K562 (cell line): ENCODE measurements around the gene CHD1L. TPM values are rescaled to one million over a fixed set of nuclear protein-coding genes. Genes with fewer than 3 reads are reported as not detected.
A peak's percentile ranks its signal among the peaks of the same experiment; 100 is the strongest.

Experiments used
- ASH1L ChIP-seq: fragments of 450-650 bp; IDR thresholded peaks from 2 replicates; pipeline ENCODE4 v1.6.1; 2018; ENCODE audit warnings: borderline replicate concordance, mild to moderate bottlenecking, low read depth; ENCODE audit not compliant: partially characterized antibody
- BHLHE40 ChIP-seq: IDR thresholded peaks from 2 replicates; pipeline ENCODE4 v1.6.1; 2011; ENCODE audit warnings: low read length, improper control_type of control experiment
- CXXC5 ChIP-seq: fragments of 250-450 bp; sonication (Bioruptor Pico); IDR thresholded peaks from 2 replicates; pipeline ENCODE4 v1.8.0; 2022; ENCODE audit warnings: inconsistent platforms, mild to moderate bottlenecking, moderate library complexity
- ELF1 ChIP-seq: fragments of 200-800 bp; sonication (Bioruptor generic); IDR thresholded peaks from 2 replicates; pipeline ENCODE4 v1.6.1; 2016; ENCODE audit warnings: missing genetic modification characterization, missing compliant biosample characterization
- ESRRA ChIP-seq: fragments of 450-650 bp; IDR thresholded peaks from 2 replicates; pipeline ENCODE4 v1.6.1; 2014; ENCODE audit warnings: low read depth, mild to moderate bottlenecking, moderate library complexity, borderline replicate concordance
- FOXP1 ChIP-seq: sonication (generic); formaldehyde crosslinking; IDR thresholded peaks from 2 replicates; pipeline ENCODE4 v1.8.0; 2022; ENCODE audit warnings: mild to moderate bottlenecking, missing genetic modification reagents
- HDAC2 ChIP-seq: fragments of 450-650 bp; IDR thresholded peaks from 2 replicates; pipeline ENCODE4 v1.6.1; 2016; ENCODE audit warnings: mild to moderate bottlenecking
- ILF3 ChIP-seq: fragments of 450-650 bp; IDR thresholded peaks from 2 replicates; pipeline ENCODE4 v1.6.1; 2018; ENCODE audit warnings: antibody characterized with exemption, mild to moderate bottlenecking, moderate library complexity, borderline replicate concordance
- ILK ChIP-seq: fragments of 450-650 bp; IDR thresholded peaks from 2 replicates; pipeline ENCODE4 v1.6.1; 2016; ENCODE audit warnings: missing genetic modification characterization, low read depth, mild to moderate bottlenecking, missing compliant biosample characterization, moderate library complexity, borderline replicate concordance
- KDM4B ChIP-seq, 2 experiments: fragments of 450-650 bp in 1 of 2; sonication (generic) in 1 of 2; IDR thresholded peaks; 2 replicates each; pipeline ENCODE4 v1.6.1; 2016 to 2017; ENCODE audit warnings: borderline replicate concordance in 2 of 2, antibody characterized with exemption in 1 of 2, low read depth in 1 of 2, mild to moderate bottlenecking in 1 of 2
- KLF16 ChIP-seq: IDR thresholded peaks from 2 replicates; pipeline ENCODE4 v1.6.1; 2016; ENCODE audit warnings: antibody characterized with exemption
- RBBP5 ChIP-seq: fragments of 200-600 bp; sonication (generic); IDR thresholded peaks from 2 replicates; pipeline ENCODE4 v1.6.1; 2012; ENCODE audit warnings: borderline replicate concordance, mild to moderate bottlenecking, low read length, control low read depth, inconsistent platforms; ENCODE audit not compliant: insufficient read depth, poor library complexity, severe bottlenecking
- RBM15 ChIP-seq: fragments of 200-400 bp; formaldehyde crosslinking; IDR thresholded peaks from 2 replicates; pipeline ENCODE4 v1.6.1; 2018; ENCODE audit warnings: mild to moderate bottlenecking, low read length, moderate library complexity; ENCODE audit not compliant: insufficient read depth
- RBM17 ChIP-seq: fragments of 200-400 bp; formaldehyde crosslinking; IDR thresholded peaks from 2 replicates; pipeline ENCODE4 v1.6.1; 2017; ENCODE audit warnings: low read depth, mild to moderate bottlenecking, low read length, borderline replicate concordance
- STAT5A ChIP-seq: IDR thresholded peaks from 2 replicates; pipeline ENCODE4 v1.6.1; 2012; ENCODE audit warnings: low read length, inconsistent platforms, borderline replicate concordance
- YY1 ChIP-seq, 3 experiments: IDR thresholded peaks; 2 replicates each; pipeline ENCODE4 v1.6.1; 2011; ENCODE audit warnings: low read length in 2 of 3, mild to moderate bottlenecking in 2 of 3, moderate library complexity in 2 of 3, borderline replicate concordance in 1 of 3, control low read depth in 1 of 3, low read depth in 1 of 3; ENCODE audit not compliant: insufficient read depth in 3 of 3, insufficient replicate concordance in 2 of 3, control insufficient read depth in 1 of 3, insufficient read length in 1 of 3; ENCODE audit errors: extremely low read depth in 1 of 3
- ZFX ChIP-seq: sonication (generic); formaldehyde crosslinking; IDR thresholded peaks from 2 replicates; pipeline ENCODE4 v1.8.0; 2022; ENCODE audit warnings: mild to moderate bottlenecking, missing genetic modification reagents, moderate library complexity
- polyA plus RNA-seq, 8 experiments: library from polyadenylated mRNA; depleted of rRNA in 4 of 8; stranded (reverse) in 5 of 8; unstranded in 3 of 8; fragments of >200 nt; fragmentation: Nextera tagmentation in 2 of 8; fragmentation: Illumina TruSeq in 1 of 8; extraction: Ambion mirVana in 2 of 8; extraction: Trizol in 1 of 8; gene quantifications; 2 replicates each; pipeline versions ENCODE4 v1.2.1 to v1.2.3, GENCODE V29; 2011 to 2014; ENCODE audit warnings: inconsistent platforms in 1 of 8, missing spikeins in 1 of 8
- total RNA-seq, 7 experiments: library from RNA; depleted of rRNA in 6 of 7; stranded (reverse); fragments of >200 nt in 6 of 7; fragmentation: Illumina TruSeq in 2 of 7; extraction: Trizol in 2 of 7; gene quantifications; 2 replicates each; pipeline versions ENCODE4 v1.2.1 to v1.2.3, GENCODE V29; 2011 to 2021; ENCODE audit warnings: low replicate concordance in 1 of 7
- TF ChIP-seq, protein P1 (sequence below): fragments of 450-650 bp; formaldehyde crosslinking; IDR thresholded peaks from 2 replicates; pipeline ENCODE4 v1.4.0; 2020; ENCODE audit warnings: mild to moderate bottlenecking, moderate library complexity
- TF ChIP-seq, protein P2 (sequence below): sonication (generic); formaldehyde crosslinking; IDR thresholded peaks from 2 replicates; pipeline ENCODE4 v1.8.1; 2023; ENCODE audit warnings: mild to moderate bottlenecking, missing genetic modification reagents

CHD1L gene
- total and polyA plus RNA-seq, 9 of the 15 experiments (the other 6 are each of a cell fraction or from before 2014, with no cell fraction given), result 25.0 to 93.3 (median 59.1) TPM

- TF ChIP-seq ILK (tag) (no peak), FOXP1 (CRISPR knock-in tag) (peak; percentile 87), RBBP5 (peak; percentile 89), BHLHE40 (peak; percentile 58; the same call in 1 of the 2 replicates), ELF1 (peak; percentile 72), HDAC2 (no peak), KLF16 (no peak), RBM17 (no peak), ZFX (CRISPR knock-in tag) (peak; percentile 96), RBM15 (no peak), YY1 (IDR thresholded peaks at IDR 0.05; ENCODE audit: borderline replicate concordance in 1 of 3, control insufficient read depth in 1 of 3, extremely low read depth in 1 of 3, insufficient read depth in 3 of 3, insufficient read length in 1 of 3, insufficient replicate concordance in 2 of 3, low read depth in 1 of 3, low read length in 2 of 3) (peak in 2 of 3 experiments; percentile 64 to 70), ILF3 (no peak), ASH1L (no peak), STAT5A (no peak), KDM4B (IDR thresholded peaks at IDR 0.05; ENCODE audit: borderline replicate concordance in 2 of 2, low read depth in 1 of 2) (peak in 1 of 2 experiments; percentile 36; a peak in 2 of 4 replicates), ESRRA (0 out of 2 replicates have a peak, but pooled peaks have one; percentile 8), CXXC5 (CRISPR knock-in tag) (peak; percentile 71)
- TF ChIP-seq, protein P1, sequence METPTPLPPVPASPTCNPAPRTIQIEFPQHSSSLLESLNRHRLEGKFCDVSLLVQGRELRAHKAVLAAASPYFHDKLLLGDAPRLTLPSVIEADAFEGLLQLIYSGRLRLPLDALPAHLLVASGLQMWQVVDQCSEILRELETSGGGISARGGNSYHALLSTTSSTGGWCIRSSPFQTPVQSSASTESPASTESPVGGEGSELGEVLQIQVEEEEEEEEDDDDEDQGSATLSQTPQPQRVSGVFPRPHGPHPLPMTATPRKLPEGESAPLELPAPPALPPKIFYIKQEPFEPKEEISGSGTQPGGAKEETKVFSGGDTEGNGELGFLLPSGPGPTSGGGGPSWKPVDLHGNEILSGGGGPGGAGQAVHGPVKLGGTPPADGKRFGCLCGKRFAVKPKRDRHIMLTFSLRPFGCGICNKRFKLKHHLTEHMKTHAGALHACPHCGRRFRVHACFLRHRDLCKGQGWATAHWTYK (CRISPR knock-in tag), result no peak
- TF ChIP-seq, protein P2, sequence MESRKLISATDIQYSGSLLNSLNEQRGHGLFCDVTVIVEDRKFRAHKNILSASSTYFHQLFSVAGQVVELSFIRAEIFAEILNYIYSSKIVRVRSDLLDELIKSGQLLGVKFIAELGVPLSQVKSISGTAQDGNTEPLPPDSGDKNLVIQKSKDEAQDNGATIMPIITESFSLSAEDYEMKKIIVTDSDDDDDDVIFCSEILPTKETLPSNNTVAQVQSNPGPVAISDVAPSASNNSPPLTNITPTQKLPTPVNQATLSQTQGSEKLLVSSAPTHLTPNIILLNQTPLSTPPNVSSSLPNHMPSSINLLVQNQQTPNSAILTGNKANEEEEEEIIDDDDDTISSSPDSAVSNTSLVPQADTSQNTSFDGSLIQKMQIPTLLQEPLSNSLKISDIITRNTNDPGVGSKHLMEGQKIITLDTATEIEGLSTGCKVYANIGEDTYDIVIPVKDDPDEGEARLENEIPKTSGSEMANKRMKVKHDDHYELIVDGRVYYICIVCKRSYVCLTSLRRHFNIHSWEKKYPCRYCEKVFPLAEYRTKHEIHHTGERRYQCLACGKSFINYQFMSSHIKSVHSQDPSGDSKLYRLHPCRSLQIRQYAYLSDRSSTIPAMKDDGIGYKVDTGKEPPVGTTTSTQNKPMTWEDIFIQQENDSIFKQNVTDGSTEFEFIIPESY (CRISPR knock-in tag), result peak; percentile 71
Measured at GRCh38 chr1:147242449-147243227, at the start of gene CHD1L (continued).
